A549 (cell line): Measurements from ENCODE around the gene TBC1D22A. TPM values are rescaled to one million over a fixed set of nuclear protein-coding genes. Genes with fewer than 3 reads are reported as not detected.

ENCODE experiments used
- ATAC-seq, 2 experiments: fragments of 200-7000 bp in 1 of 2; fragments of >200 bp in 1 of 2; cut with Nextera tagmentation in 1 of 2; cut with Tn5 transposase in 1 of 2; 3 replicates each; pipeline versions ENCODE4 v1.8.0 to v1.9.1; 2018 to 2020; ENCODE audit warnings: mild to moderate bottlenecking in 1 of 2, moderate library complexity in 1 of 2
- CTCF ChIA-PET: fragments of 300-600 bp; sonication (Branson Sonifier 250); formaldehyde crosslinking; extraction: SDS; loops from one replicate; lab custom pipeline; 2021; ENCODE audit warnings: antibody characterized with exemption, inconsistent platforms; lab: Yijun Ruan, JAX
- POLR2A ChIA-PET: fragments of 350-600 bp; formaldehyde crosslinking; extraction: SDS; loops from one replicate; lab custom pipeline; 2021; ENCODE audit warnings: antibody characterized with exemption, inconsistent platforms; lab: Yijun Ruan, JAX
- DNase-seq, 2 experiments: peaks; one replicate each; pipeline versions ENCODE4 v3.0.0 to v3.0.0-alpha.2; 2011 to 2016; ENCODE audit warnings: low read depth in 1 of 2, low spot score in 1 of 2
- FAIRE-seq: peaks from 2 replicates; lab custom pipeline; 2011; peaks lifted over from hg19 to GRCh38; lab: Jason Lieb, UNC
- H3K27ac ChIP-seq, 2 experiments: fragments of >200 bp; sonication (Bioruptor Twin); formaldehyde crosslinking; 3 replicates each; pipeline ENCODE4 v1.5.1; 2016 to 2017
- H3K4me1 ChIP-seq: fragments of >200 bp; sonication (Bioruptor Twin); formaldehyde crosslinking; 3 replicates; pipeline ENCODE4 v1.6.1; 2016
- H3K4me2 ChIP-seq: fragments of >200 bp; sonication (Bioruptor Twin); formaldehyde crosslinking; 3 replicates; pipeline ENCODE4 v1.6.1; 2016
- H3K4me3 ChIP-seq: fragments of >200 bp; sonication (Bioruptor Twin); formaldehyde crosslinking; 3 replicates; pipeline ENCODE4 v1.5.1; 2016
- H3K9me3 ChIP-seq: fragments of >200 bp; sonication (Bioruptor Twin); formaldehyde crosslinking; 3 replicates; pipeline ENCODE4 v1.6.1; 2016
- BHLHE40 ChIP-seq: IDR thresholded peaks from 2 replicates; pipeline ENCODE4 v1.6.1; 2012; ENCODE audit warnings: low read depth, low read length, inconsistent platforms
- CBX8 ChIP-seq: fragments of 200-600 bp; sonication (generic); IDR thresholded peaks from 2 replicates; pipeline ENCODE4 v1.6.1; 2016
- CEBPB ChIP-seq, 2 experiments: fragments of >200 bp in 1 of 2; sonication (Bioruptor Twin) in 1 of 2; formaldehyde crosslinking in 1 of 2; IDR thresholded peaks; 2 replicates each; pipeline ENCODE4 v1.6.1; 2012 to 2016
- CHD4 ChIP-seq: fragments of 200-600 bp; sonication (generic); IDR thresholded peaks from 2 replicates; pipeline ENCODE4 v1.6.1; 2016; ENCODE audit warnings: antibody characterized with exemption, mild to moderate bottlenecking, borderline replicate concordance
- CTCF ChIP-seq: fragments of >200 bp; sonication (Bioruptor Twin); formaldehyde crosslinking; IDR thresholded peaks from 3 replicates; pipeline ENCODE4 v1.5.1; 2016
- EHF ChIP-seq: fragments of 250-450 bp; sonication (Bioruptor Pico); IDR thresholded peaks from 2 replicates; pipeline ENCODE4 v1.5.0; 2020; ENCODE audit warnings: mild to moderate bottlenecking
- EHMT2 ChIP-seq: fragments of 200-600 bp; sonication (generic); IDR thresholded peaks from 2 replicates; pipeline ENCODE4 v1.6.1; 2016; ENCODE audit warnings: antibody characterized with exemption, low read depth, mild to moderate bottlenecking, moderate library complexity
- FOSB ChIP-seq: fragments of 250-450 bp; sonication (Bioruptor Pico); IDR thresholded peaks from 2 replicates; pipeline ENCODE4 v1.5.0; 2020; ENCODE audit warnings: mild to moderate bottlenecking, moderate library complexity
- FOXS1 ChIP-seq: fragments of 250-450 bp; sonication (Bioruptor Pico); IDR thresholded peaks from 2 replicates; pipeline ENCODE4 v1.5.0; 2020; ENCODE audit warnings: mild to moderate bottlenecking, moderate library complexity
- GATA3 ChIP-seq: IDR thresholded peaks from 2 replicates; pipeline ENCODE4 v1.6.1; 2012; ENCODE audit warnings: borderline replicate concordance
- HES2 ChIP-seq: fragments of >200 bp; sonication (Bioruptor Twin); formaldehyde crosslinking; IDR thresholded peaks from 2 replicates; pipeline ENCODE4 v1.6.1; 2016
- HMGXB4 ChIP-seq: fragments of 250-450 bp; sonication (Bioruptor Pico); IDR thresholded peaks from 2 replicates; pipeline ENCODE4 v1.5.0; 2021; ENCODE audit warnings: mild to moderate bottlenecking, moderate library complexity, borderline replicate concordance
- HOXB13 ChIP-seq: fragments of 250-450 bp; sonication (Bioruptor Pico); IDR thresholded peaks from 2 replicates; pipeline ENCODE4 v1.5.0; 2020; ENCODE audit warnings: low read depth, mild to moderate bottlenecking, moderate library complexity
- JUN ChIP-seq, 2 experiments: fragments of >200 bp; sonication (Bioruptor Twin); formaldehyde crosslinking; IDR thresholded peaks; 2 replicates in 1 of 2; 3 replicates in 1 of 2; pipeline ENCODE4 v1.6.1; 2016 to 2017
- MYC ChIP-seq: IDR thresholded peaks from 2 replicates; pipeline ENCODE4 v1.6.1; 2012; ENCODE audit warnings: mild to moderate bottlenecking, inconsistent platforms, low read length, improper control_type of control experiment, borderline replicate concordance
- NFE2L2 ChIP-seq: fragments of 150-350 bp; conservative IDR thresholded peaks from 2 replicates; pipeline ENCODE4 v1.6.1; 2014; ENCODE audit warnings: low read length
- PHF8 ChIP-seq: fragments of 200-600 bp; sonication (generic); IDR thresholded peaks from 2 replicates; pipeline ENCODE4 v1.6.1; 2016; ENCODE audit warnings: low read depth, mild to moderate bottlenecking, antibody characterized with exemption, moderate library complexity, borderline replicate concordance
- POLR2AphosphoS2 ChIP-seq: conservative IDR thresholded peaks from 2 replicates; pipeline ENCODE4 v1.6.1; 2012; ENCODE audit warnings: low read length, improper control_type of control experiment, inconsistent platforms
- SREBF2 ChIP-seq: fragments of 450-650 bp; IDR thresholded peaks from 2 replicates; pipeline ENCODE4 v1.6.1; 2014; ENCODE audit warnings: mild to moderate bottlenecking, moderate library complexity
- TP53 ChIP-seq: fragments of 250-450 bp; sonication (Bioruptor Pico); IDR thresholded peaks from 2 replicates; pipeline ENCODE4 v1.5.0; 2021; ENCODE audit warnings: mild to moderate bottlenecking, moderate library complexity
- USF2 ChIP-seq: fragments of 450-650 bp; IDR thresholded peaks from 2 replicates; pipeline ENCODE4 v1.6.1; 2014; ENCODE audit warnings: antibody characterized with exemption
- ZC3H11A ChIP-seq: fragments of 450-650 bp; IDR thresholded peaks from 2 replicates; pipeline ENCODE4 v1.6.1; 2014; ENCODE audit warnings: antibody characterized with exemption, mild to moderate bottlenecking
- ZNF302 ChIP-seq: fragments of 250-450 bp; sonication (Bioruptor Pico); IDR thresholded peaks from 2 replicates; pipeline ENCODE4 v1.9.0; 2021; ENCODE audit warnings: inconsistent platforms, mild to moderate bottlenecking, moderate library complexity
- ZSCAN20 ChIP-seq: fragments of 250-450 bp; sonication (Bioruptor Pico); IDR thresholded peaks from 2 replicates; pipeline ENCODE4 v1.8.0; 2022; ENCODE audit warnings: mild to moderate bottlenecking, moderate library complexity
- WGBS: methylation state at CpG from one replicate; pipeline ENCODE4 v1.1.6; 2017; ENCODE audit errors: missing lambda C conversion rate; 5-methylcytosine and 5-hydroxymethylcytosine counted together
- polyA plus RNA-seq, 4 experiments: library from polyadenylated mRNA; depleted of rRNA in 3 of 4; stranded (reverse); fragments of >200 nt; fragmentation: RNase III in 1 of 4; extraction: RNeasy Plus Mini Kit Qiagen cat#74134 plus additional on column Dnase treatment in 1 of 4; gene quantifications; 2 replicates in 3 of 4; 3 replicates in 1 of 4; pipeline ENCODE4 v1.2.3, GENCODE V29; 2011 to 2017

Gene TBC1D22A
- polyA plus RNA-seq, 2 of the 4 experiments (the other 2 are of a cell fraction), result 8.9 to 10.8 TPM

- ATAC-seq (no peak), FAIRE-seq (no peak), DNase-seq (no peak)
- POLR2A ChIA-PET, result no interaction called here
- Histone ChIP-seq H3K4me2 (no peak overlapping the region), H3K4me3 (no peak overlapping the region), H3K4me1 (no peaks in the 10 kb centered on the region), H3K9me3 (no peaks in the 10 kb centered on the region), H3K27ac (no peak overlapping the region)
- CTCF ChIA-PET, result interaction anchor here (0.6 to 1.4 kb wide), 3 partner anchors 47 to 1230 kb away, joined by 3 to 5 read pairs (median 4); no protein-coding TSS in a partner anchor
- TF ChIP-seq HOXB13 (no peak), TP53 (no peak), EHF (CRISPR knock-in tag) (no peak)
- 97% methylated on average over 2 of the region's 3 CpGs for WGBS
Measured at GRCh38 chr22:46980392-46980791, 217.9 kb downstream of the TBC1D22A start.

- no peak overlapping the region for H3K4me2 ChIP-seq
- ChIA-PET POLR2A (no interaction called here), CTCF (no interaction called here)
- H3K27ac ChIP-seq, result no peak overlapping the region
- no peaks in the 10 kb centered on the region for H3K9me3 ChIP-seq
- FAIRE-seq (no peak), ATAC-seq (no peak), DNase-seq (no peak)
- no peak for TF ChIP-seq CEBPB (IDR thresholded peaks at IDR 0.05)
- TF ChIP-seq GATA3, result no peak
- no peak for TF ChIP-seq FOSB (CRISPR knock-in tag)
- no peak for TF ChIP-seq MYC
- no peak for TF ChIP-seq NFE2L2
- TF ChIP-seq FOXS1, result no peak
- WGBS, result 93% methylated on average over 10 of the region's 14 CpGs
- H3K4me3 ChIP-seq, result no peak overlapping the region
- H3K4me1 ChIP-seq, result no peaks in the 10 kb centered on the region
Measured at GRCh38 chr22:46982635-46983034, 220.2 kb downstream of the TBC1D22A start.

- DNase-seq, result no peak
- Histone ChIP-seq H3K4me2 (no peak overlapping the region), H3K27ac (no peak overlapping the region), H3K4me3 (no peak overlapping the region), H3K9me3 (no peaks in the 10 kb centered on the region), H3K4me1 (no peaks in the 10 kb centered on the region)
- CTCF ChIA-PET, result no interaction called here
- WGBS, result 100% methylated on average over 2 of the region's 4 CpGs
- no peak for ATAC-seq
- POLR2A ChIA-PET, result no interaction called here
- no peak for TF ChIP-seq BHLHE40
- TF ChIP-seq POLR2AphosphoS2, result no peak
- TF ChIP-seq EHMT2, result no peak
- no peak for TF ChIP-seq HES2
- no peak for TF ChIP-seq CTCF
- no peak for TF ChIP-seq USF2
- no peak for TF ChIP-seq JUN (IDR thresholded peaks at IDR 0.05)
- no peak for TF ChIP-seq FOXS1
- TF ChIP-seq SREBF2, result no peak
- no peak for TF ChIP-seq CBX8
- TF ChIP-seq PHF8, result no peak
- TF ChIP-seq HMGXB4 (CRISPR knock-in tag), result no peak
- no peak for TF ChIP-seq ZC3H11A
- no peak for TF ChIP-seq EHF (CRISPR knock-in tag)
- no peak for TF ChIP-seq CHD4
- TF ChIP-seq ZNF302, result no peak
- TF ChIP-seq ZSCAN20, result no peak
- FAIRE-seq, result no peak
Measured at GRCh38 chr22:46983046-46983445, 220.6 kb downstream of the TBC1D22A start.
